Measurements from ENCODE around the gene PDZD2.

DNA sequence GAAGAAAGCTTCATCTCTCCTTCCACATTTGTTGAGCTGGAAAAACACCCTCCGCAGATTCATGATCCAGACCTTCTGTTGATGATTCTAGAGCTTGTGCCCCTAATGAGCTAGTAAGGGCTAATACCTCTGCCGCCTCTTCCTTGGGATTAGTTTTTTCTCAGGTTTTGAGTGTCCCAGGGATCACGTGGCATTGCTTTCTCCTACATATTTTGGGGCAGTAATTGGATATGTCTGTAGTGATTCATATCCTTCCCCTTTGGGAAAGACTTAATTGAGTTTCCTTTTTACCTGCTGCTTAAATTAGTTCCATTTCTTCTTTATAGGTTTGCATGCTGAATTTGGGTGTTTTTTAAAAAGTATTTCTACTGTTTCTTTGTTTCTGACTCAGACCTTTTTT lies 391.3 kb downstream of the PDZD2 start:
- TF ChIP-seq, protein P1, sequence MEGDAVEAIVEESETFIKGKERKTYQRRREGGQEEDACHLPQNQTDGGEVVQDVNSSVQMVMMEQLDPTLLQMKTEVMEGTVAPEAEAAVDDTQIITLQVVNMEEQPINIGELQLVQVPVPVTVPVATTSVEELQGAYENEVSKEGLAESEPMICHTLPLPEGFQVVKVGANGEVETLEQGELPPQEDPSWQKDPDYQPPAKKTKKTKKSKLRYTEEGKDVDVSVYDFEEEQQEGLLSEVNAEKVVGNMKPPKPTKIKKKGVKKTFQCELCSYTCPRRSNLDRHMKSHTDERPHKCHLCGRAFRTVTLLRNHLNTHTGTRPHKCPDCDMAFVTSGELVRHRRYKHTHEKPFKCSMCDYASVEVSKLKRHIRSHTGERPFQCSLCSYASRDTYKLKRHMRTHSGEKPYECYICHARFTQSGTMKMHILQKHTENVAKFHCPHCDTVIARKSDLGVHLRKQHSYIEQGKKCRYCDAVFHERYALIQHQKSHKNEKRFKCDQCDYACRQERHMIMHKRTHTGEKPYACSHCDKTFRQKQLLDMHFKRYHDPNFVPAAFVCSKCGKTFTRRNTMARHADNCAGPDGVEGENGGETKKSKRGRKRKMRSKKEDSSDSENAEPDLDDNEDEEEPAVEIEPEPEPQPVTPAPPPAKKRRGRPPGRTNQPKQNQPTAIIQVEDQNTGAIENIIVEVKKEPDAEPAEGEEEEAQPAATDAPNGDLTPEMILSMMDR (IDR thresholded peaks at IDR 0.05; ENCODE audit: low read length), result no peak
- TF ChIP-seq EZH2 (optimal IDR thresholded peaks at IDR 0.05; ENCODE audit: low read depth, low read length) (no peak), EZH2phosphoT487 (IDR thresholded peaks at IDR 0.05; ENCODE audit: low read length) (no peak)

All from MM.1S (cell line).